Endothelial cell of umbilical vein (primary cell): ENCODE data around the gene ATRIP. TPM values are rescaled to one million over a fixed set of nuclear protein-coding genes. Genes with fewer than 3 reads are reported as not detected.

Experiments used
- BruUV-seq: library from RNA; stranded (reverse); fragments of 400-500 nt; replicated peaks from 2 replicates; lab custom pipeline; 2021; lab: Mats Ljungman, UMichigan
- CTCF ChIA-PET: fragments of 300-600, 350-600 bp; sonication (Branson Sonifier 250); formaldehyde crosslinking; loops from one replicate; lab custom pipeline; 2021; ENCODE audit warnings: antibody characterized with exemption, inconsistent platforms; lab: Charles Lee
- POLR2A ChIA-PET: fragments of 300-600, 350-600 bp; sonication (Branson Sonifier 250); formaldehyde crosslinking; loops from one replicate; lab custom pipeline; 2021; ENCODE audit warnings: antibody characterized with exemption, inconsistent platforms; lab: Charles Lee
- DNase-seq: peaks from one replicate; pipeline ENCODE4 v3.0.0-alpha.2; 2011; ENCODE audit warnings: low read depth, low spot score
- FAIRE-seq: peaks from 2 replicates; lab custom pipeline; 2011; peaks lifted over from hg19 to GRCh38; lab: Jason Lieb, UNC
- H2AFZ ChIP-seq: 2 replicates; pipeline ENCODE4 v1.6.0; 2012; ENCODE audit warnings: low read depth, low read length, control low read depth, inconsistent platforms
- H3K27ac ChIP-seq: 2 replicates; pipeline ENCODE4 v1.5.1; 2011; ENCODE audit warnings: low read depth, mild to moderate bottlenecking, control low read depth, low read length, moderate library complexity; ENCODE audit not compliant: insufficient read depth
- H3K27me3 ChIP-seq, 2 experiments: 2 replicates each; pipeline versions ENCODE4 v1.6.0 to v1.6.1; 2011; ENCODE audit warnings: low read length in 2 of 2, mixed read lengths in 1 of 2; ENCODE audit not compliant: control insufficient read depth in 2 of 2, insufficient read depth in 2 of 2
- H3K36me3 ChIP-seq, 2 experiments: 2 replicates in 1 of 2; 3 replicates in 1 of 2; pipeline ENCODE4 v1.5.1; 2011; ENCODE audit warnings: low read length in 2 of 2, mild to moderate bottlenecking in 1 of 2, moderate library complexity in 1 of 2; ENCODE audit not compliant: control insufficient read depth in 2 of 2, insufficient read depth in 2 of 2; ENCODE audit errors: extremely low read depth in 1 of 2
- H3K4me1 ChIP-seq: 3 replicates; pipeline ENCODE4 v1.5.1; 2011; ENCODE audit warnings: mild to moderate bottlenecking, low read length; ENCODE audit not compliant: control insufficient read depth, insufficient read depth; ENCODE audit errors: extremely low read depth
- H3K4me2 ChIP-seq: 2 replicates; pipeline ENCODE4 v1.6.1; 2011; ENCODE audit warnings: low read length, control low read depth, mixed read lengths; ENCODE audit not compliant: insufficient read depth
- H3K4me3 ChIP-seq, 3 experiments: fragments of 200-600 bp in 1 of 3; sonication (generic), shearing (Covaris generic) in 1 of 3; replicated peaks in 1 of 3; 2 replicates each; pipeline ENCODE4 v1.5.1; 2011 to 2016; ENCODE audit warnings: control low read depth in 3 of 3, low read length in 3 of 3, mild to moderate bottlenecking in 2 of 3, inconsistent platforms in 1 of 3, low read depth in 1 of 3, moderate library complexity in 1 of 3; ENCODE audit not compliant: insufficient read depth in 1 of 3
- H3K79me2 ChIP-seq: 2 replicates; pipeline ENCODE4 v1.6.0; 2012; ENCODE audit warnings: low read length, inconsistent platforms; ENCODE audit not compliant: control insufficient read depth, insufficient read depth
- H3K9ac ChIP-seq: replicated peaks from 2 replicates; pipeline ENCODE3; 2011; ENCODE audit warnings: low read length, control low read depth; ENCODE audit not compliant: insufficient read depth; ENCODE audit errors: extremely low read depth
- H3K9me1 ChIP-seq: replicated peaks from 3 replicates; pipeline ENCODE4 v1.6.0; 2011; ENCODE audit warnings: mild to moderate bottlenecking, low read length; ENCODE audit not compliant: control insufficient read depth, insufficient read depth; ENCODE audit errors: extremely low read depth
- H3K9me3 ChIP-seq: replicated peaks from 2 replicates; pipeline ENCODE4 v1.5.1; 2012; ENCODE audit warnings: low read length, inconsistent platforms; ENCODE audit not compliant: control insufficient read depth, insufficient read depth
- H4K20me1 ChIP-seq: replicated peaks from 2 replicates; pipeline ENCODE3; 2011; ENCODE audit warnings: mild to moderate bottlenecking, low read length; ENCODE audit not compliant: control insufficient read depth, insufficient read depth; ENCODE audit errors: extremely low read depth
- EZH2 ChIP-seq: IDR thresholded peaks from 2 replicates; pipeline ENCODE4 v1.6.1; 2012; ENCODE audit warnings: borderline replicate concordance, low read depth, mild to moderate bottlenecking, moderate library complexity, low read length, inconsistent platforms; ENCODE audit not compliant: severe bottlenecking
- FOS ChIP-seq: IDR thresholded peaks from 2 replicates; pipeline ENCODE4 v1.6.1; 2011; ENCODE audit warnings: mild to moderate bottlenecking, low read length, moderate library complexity, borderline replicate concordance; ENCODE audit not compliant: insufficient read depth
- GATA2 ChIP-seq: IDR thresholded peaks from 2 replicates; pipeline ENCODE4 v1.7.0; 2011; ENCODE audit warnings: low read depth, mild to moderate bottlenecking, moderate library complexity, mixed read lengths, low read length; ENCODE audit not compliant: insufficient read length, insufficient read depth
- JUN ChIP-seq: IDR thresholded peaks from 2 replicates; pipeline ENCODE4 v1.6.1; 2011; ENCODE audit warnings: borderline replicate concordance, low read depth; ENCODE audit not compliant: insufficient read length, insufficient read depth
- MYC ChIP-seq: IDR thresholded peaks from one replicate; pipeline ENCODE4 v1.6.1; 2011; ENCODE audit warnings: mild to moderate bottlenecking, low read depth, low read length
- POLR2A ChIP-seq: IDR thresholded peaks from 2 replicates; pipeline ENCODE4 v1.6.1; 2012; ENCODE audit warnings: low read depth, mild to moderate bottlenecking, control low read depth, low read length
- POLR2AphosphoS5 ChIP-seq: IDR thresholded peaks from 2 replicates; pipeline ENCODE4 v1.6.1; 2012; ENCODE audit warnings: low read depth, mild to moderate bottlenecking, control low read depth, low read length, moderate library complexity; ENCODE audit not compliant: insufficient read depth
- dilution Hi-C: fragments of 300-500 bp; cut with MboI; formaldehyde crosslinking; loops from one replicate; pipeline ENCODE4 v1.15.0; 2019; ENCODE audit warnings: low sequenced_read_pairs; ENCODE audit not compliant: extremely low pct_ligation_motif_present
- intact Hi-C: fragments of 100-400 bp; cut with micrococcal nuclease; formaldehyde crosslinking; loops from one replicate; pipeline ENCODE4 v1.10.0; 2022
- polyA plus RNA-seq, 4 experiments: library from polyadenylated mRNA; depleted of rRNA in 3 of 4; stranded (reverse) in 3 of 4; unstranded in 1 of 4; fragments of >200 nt; gene quantifications; 2 replicates each; pipeline versions ENCODE4 v1.2.1 to v1.2.3, GENCODE V29; 2011 to 2012; ENCODE audit warnings: missing spikeins in 1 of 4
- total RNA-seq: library from RNA; stranded (reverse); gene quantifications from 2 replicates; pipeline ENCODE4 v1.2.3, GENCODE V29; 2021
- TF ChIP-seq, protein P1 (sequence below): IDR thresholded peaks from 2 replicates; pipeline ENCODE4 v1.6.1; 2011; ENCODE audit not compliant: insufficient read depth, insufficient read length
- TF ChIP-seq, protein P2 (sequence below), 2 donors: IDR thresholded peaks; 1 replicate in 1 of 2; 2 replicates in 1 of 2; pipeline ENCODE4 v1.5.1; 2011; ENCODE audit warnings: low read length in 2 of 2, mild to moderate bottlenecking in 2 of 2, moderate library complexity in 2 of 2, control low read depth in 1 of 2, inconsistent platforms in 1 of 2, low read depth in 1 of 2; ENCODE audit not compliant: insufficient read depth in 1 of 2; ENCODE audit errors: extremely low read depth in 1 of 2

ATRIP gene
- total and polyA plus RNA-seq, 2 donors (not counting 3 experiments of a cell fraction or from before 2014, with no cell fraction given): 10.6 to 14.7 TPM

DNA sequence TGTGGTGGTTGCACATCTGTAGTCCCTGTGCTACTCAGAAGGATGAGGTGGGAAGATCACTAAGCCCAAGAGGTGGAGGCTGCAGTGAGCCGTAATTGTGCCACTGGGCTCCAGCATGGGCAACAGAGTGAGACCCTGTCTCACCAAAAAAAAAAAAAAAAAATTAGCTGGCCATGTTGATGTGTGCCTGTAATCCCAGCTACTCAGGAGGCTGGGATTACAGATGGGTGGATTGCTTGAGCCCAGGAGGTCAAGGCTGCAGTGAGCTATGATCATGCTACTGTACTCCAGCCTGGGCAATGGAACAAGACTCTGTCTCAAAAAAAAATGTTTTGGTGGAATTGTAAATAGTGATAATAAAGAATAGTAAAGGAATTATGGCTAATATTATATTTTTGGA, 9.9 kb downstream of the ATRIP start:
- POLR2A ChIA-PET: interaction anchor here (0.6 kb wide), 1 partner anchor 96 kb away, joined by 3 read pairs; no protein-coding TSS in a partner anchor
- Histone ChIP-seq H3K4me3 (no peak overlapping the region), H3K27ac (no peak overlapping the region), H3K36me3 (peaks cover 19 to 34% of the 10 kb centered on the region in 2 experiments), H4K20me1 (no peaks in the 10 kb centered on the region), H3K27me3 (no peaks in the 10 kb centered on the region), H3K79me2 (no peaks in the 10 kb centered on the region), H3K4me2 (no peak overlapping the region), H3K9me3 (no peaks in the 10 kb centered on the region), H2AFZ (no peak overlapping the region), H3K9me1 (no peaks in the 10 kb centered on the region), H3K9ac (no peak overlapping the region), H3K4me1 (no peaks in the 10 kb centered on the region)
- FAIRE-seq: no peak
- CTCF ChIA-PET: interaction anchor here (0.9 to 6.5 kb wide), 4 partner anchors 16 to 93 kb away, joined by 3 to 59 read pairs (median 8); partner anchors contain the start of genes CCDC51 and TMA7
- DNase-seq: no peak
- intact Hi-C loops (no loop called here), dilution Hi-C loops (no loop called here)
- no TSS peak for BruUV-seq
- TF ChIP-seq JUN (no peak), GATA2 (no peak), POLR2AphosphoS5 (no peak), POLR2A (no peak), FOS (no peak), MYC (no peak), EZH2 (no peak)
- TF ChIP-seq, protein P1, sequence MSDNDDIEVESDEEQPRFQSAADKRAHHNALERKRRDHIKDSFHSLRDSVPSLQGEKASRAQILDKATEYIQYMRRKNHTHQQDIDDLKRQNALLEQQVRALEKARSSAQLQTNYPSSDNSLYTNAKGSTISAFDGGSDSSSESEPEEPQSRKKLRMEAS: no peak
- TF ChIP-seq, protein P2, sequence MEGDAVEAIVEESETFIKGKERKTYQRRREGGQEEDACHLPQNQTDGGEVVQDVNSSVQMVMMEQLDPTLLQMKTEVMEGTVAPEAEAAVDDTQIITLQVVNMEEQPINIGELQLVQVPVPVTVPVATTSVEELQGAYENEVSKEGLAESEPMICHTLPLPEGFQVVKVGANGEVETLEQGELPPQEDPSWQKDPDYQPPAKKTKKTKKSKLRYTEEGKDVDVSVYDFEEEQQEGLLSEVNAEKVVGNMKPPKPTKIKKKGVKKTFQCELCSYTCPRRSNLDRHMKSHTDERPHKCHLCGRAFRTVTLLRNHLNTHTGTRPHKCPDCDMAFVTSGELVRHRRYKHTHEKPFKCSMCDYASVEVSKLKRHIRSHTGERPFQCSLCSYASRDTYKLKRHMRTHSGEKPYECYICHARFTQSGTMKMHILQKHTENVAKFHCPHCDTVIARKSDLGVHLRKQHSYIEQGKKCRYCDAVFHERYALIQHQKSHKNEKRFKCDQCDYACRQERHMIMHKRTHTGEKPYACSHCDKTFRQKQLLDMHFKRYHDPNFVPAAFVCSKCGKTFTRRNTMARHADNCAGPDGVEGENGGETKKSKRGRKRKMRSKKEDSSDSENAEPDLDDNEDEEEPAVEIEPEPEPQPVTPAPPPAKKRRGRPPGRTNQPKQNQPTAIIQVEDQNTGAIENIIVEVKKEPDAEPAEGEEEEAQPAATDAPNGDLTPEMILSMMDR (IDR thresholded peaks at IDR 0.05; ENCODE audit: extremely low read depth in 1 of 2, insufficient read depth in 1 of 2, low read depth in 1 of 2, low read length in 2 of 2): no peak
